Loucy (cell line): ENCODE results near the gene MDM2.

ENCODE experiments used
- H2AFZ ChIP-seq: fragments of 200-600 bp; sonication (generic); 2 replicates; pipeline ENCODE4 v1.6.0; 2016; ENCODE audit warnings: antibody characterized with exemption, mild to moderate bottlenecking, low read length, moderate library complexity
- H3F3A ChIP-seq: fragments of 200-600 bp; 2 replicates; pipeline ENCODE4 v1.6.0; 2016; ENCODE audit warnings: antibody characterized with exemption, low read depth, mild to moderate bottlenecking
- H3K27me3 ChIP-seq: fragments of 200-600 bp; sonication (generic); 2 replicates; pipeline ENCODE4 v1.6.1; 2014; ENCODE audit warnings: low read length, mild to moderate bottlenecking; ENCODE audit not compliant: insufficient read depth, poor library complexity, severe bottlenecking
- H3K36me3 ChIP-seq: fragments of 200-600 bp; sonication (generic); 2 replicates; pipeline ENCODE4 v1.6.1; 2016; ENCODE audit warnings: low read length; ENCODE audit not compliant: insufficient read depth
- H3K4me1 ChIP-seq: fragments of 200-600 bp; sonication (generic); 2 replicates; pipeline ENCODE4 v1.5.1; 2014; ENCODE audit warnings: low read length, mild to moderate bottlenecking; ENCODE audit not compliant: insufficient read depth, poor library complexity, severe bottlenecking
- H3K4me2 ChIP-seq: fragments of 200-600 bp; sonication (generic); 2 replicates; pipeline ENCODE4 v1.6.0; 2014; ENCODE audit warnings: antibody characterized with exemption, low read length, low read depth, mild to moderate bottlenecking; ENCODE audit not compliant: poor library complexity, severe bottlenecking
- H3K4me3 ChIP-seq: fragments of 200-600 bp; sonication (generic); 2 replicates; pipeline ENCODE4 v1.5.1; 2014; ENCODE audit warnings: low read length, mild to moderate bottlenecking, mixed read lengths; ENCODE audit not compliant: poor library complexity, severe bottlenecking
- H3K79me2 ChIP-seq: fragments of 200-600 bp; sonication (generic); 2 replicates; pipeline ENCODE4 v1.6.1; 2014; ENCODE audit warnings: low read length; ENCODE audit not compliant: insufficient read depth
- H3K9ac ChIP-seq: fragments of 200-600 bp; sonication (generic); 2 replicates; pipeline ENCODE4 v1.6.0; 2014; ENCODE audit warnings: mild to moderate bottlenecking, low read depth, low read length, moderate library complexity; ENCODE audit not compliant: poor library complexity, severe bottlenecking
- H3K9me2 ChIP-seq: fragments of 200-600 bp; sonication (generic); replicated peaks from 2 replicates; pipeline ENCODE4 v1.6.1; 2016; ENCODE audit warnings: low read depth, low read length, mixed read lengths
- H3K9me3 ChIP-seq: fragments of 200-600 bp; sonication (generic); 2 replicates; pipeline ENCODE4 v1.6.1; 2014; ENCODE audit warnings: mild to moderate bottlenecking, antibody characterized with exemption, low read length, low read depth; ENCODE audit not compliant: insufficient read depth
- H4K20me1 ChIP-seq: fragments of 200-600 bp; sonication (generic); 2 replicates; pipeline ENCODE4 v1.6.0; 2014; ENCODE audit warnings: antibody characterized with exemption, low read length, mild to moderate bottlenecking; ENCODE audit not compliant: insufficient read depth, poor library complexity, severe bottlenecking
- EZH2phosphoT487 ChIP-seq: fragments of 200-600 bp; IDR thresholded peaks from 2 replicates; pipeline ENCODE4 v1.6.1; 2018; ENCODE audit warnings: antibody characterized with exemption, mild to moderate bottlenecking, moderate library complexity, borderline replicate concordance
- TF ChIP-seq, protein P1 (sequence below): fragments of 200-600 bp; sonication (generic); conservative IDR thresholded peaks from 2 replicates; pipeline ENCODE4 v1.5.1; 2014; ENCODE audit warnings: mild to moderate bottlenecking, antibody characterized with exemption, low read length

The MDM2 gene

DNA sequence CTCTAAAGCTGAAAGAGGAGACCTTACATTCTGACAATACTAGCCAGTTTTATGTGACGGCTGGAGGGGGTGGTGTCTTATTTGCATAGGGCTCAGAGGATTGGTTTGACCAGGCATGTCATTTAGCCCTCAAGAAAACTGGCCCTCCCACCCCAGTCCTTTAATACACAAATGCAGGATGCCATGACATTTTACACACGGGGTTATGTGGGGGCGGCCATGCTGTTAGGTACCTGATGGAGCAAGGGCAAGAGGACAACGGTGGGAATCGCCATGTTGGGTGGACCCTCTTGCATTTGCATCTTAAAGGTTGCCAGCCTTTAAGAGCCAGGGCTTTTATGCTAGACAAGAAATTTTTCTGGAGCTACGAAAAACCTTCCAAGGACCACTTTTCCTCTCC, 23.3 kb downstream of the MDM2 start:
- Histone ChIP-seq H4K20me1 (peaks cover 15% of the 10 kb centered on the region), H3K4me1 (no peaks in the 10 kb centered on the region), H3K27me3 (no peaks in the 10 kb centered on the region), H3K9me3 (no peaks in the 10 kb centered on the region), H3K79me2 (peaks cover 4% of the 10 kb centered on the region; the same call in 1 of the 2 replicates), H3K4me2 (no peak overlapping the region), H3K9ac (no peak overlapping the region), H3K36me3 (peaks cover 87% of the 10 kb centered on the region), H2AFZ (no peak overlapping the region), H3F3A (peaks cover 9% of the 10 kb centered on the region; the same call in 1 of the 2 replicates), H3K4me3 (no peak overlapping the region), H3K9me2 (no peaks in the 10 kb centered on the region)
- TF ChIP-seq EZH2phosphoT487 = no peak

- H3K9ac ChIP-seq = no peak overlapping the region
- no peaks in the 10 kb centered on the region for H3K27me3 ChIP-seq
- H4K20me1 ChIP-seq = peaks cover 15% of the 10 kb centered on the region
- H3K4me1 ChIP-seq = no peaks in the 10 kb centered on the region
- no peak overlapping the region for H2AFZ ChIP-seq
- peaks cover 9% of the 10 kb centered on the region; the same call in 1 of the 2 replicates for H3F3A ChIP-seq
- TF ChIP-seq, protein P1, sequence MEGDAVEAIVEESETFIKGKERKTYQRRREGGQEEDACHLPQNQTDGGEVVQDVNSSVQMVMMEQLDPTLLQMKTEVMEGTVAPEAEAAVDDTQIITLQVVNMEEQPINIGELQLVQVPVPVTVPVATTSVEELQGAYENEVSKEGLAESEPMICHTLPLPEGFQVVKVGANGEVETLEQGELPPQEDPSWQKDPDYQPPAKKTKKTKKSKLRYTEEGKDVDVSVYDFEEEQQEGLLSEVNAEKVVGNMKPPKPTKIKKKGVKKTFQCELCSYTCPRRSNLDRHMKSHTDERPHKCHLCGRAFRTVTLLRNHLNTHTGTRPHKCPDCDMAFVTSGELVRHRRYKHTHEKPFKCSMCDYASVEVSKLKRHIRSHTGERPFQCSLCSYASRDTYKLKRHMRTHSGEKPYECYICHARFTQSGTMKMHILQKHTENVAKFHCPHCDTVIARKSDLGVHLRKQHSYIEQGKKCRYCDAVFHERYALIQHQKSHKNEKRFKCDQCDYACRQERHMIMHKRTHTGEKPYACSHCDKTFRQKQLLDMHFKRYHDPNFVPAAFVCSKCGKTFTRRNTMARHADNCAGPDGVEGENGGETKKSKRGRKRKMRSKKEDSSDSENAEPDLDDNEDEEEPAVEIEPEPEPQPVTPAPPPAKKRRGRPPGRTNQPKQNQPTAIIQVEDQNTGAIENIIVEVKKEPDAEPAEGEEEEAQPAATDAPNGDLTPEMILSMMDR = no peak
- TF ChIP-seq EZH2phosphoT487 = no peak
- H3K9me2 ChIP-seq = no peaks in the 10 kb centered on the region
- no peaks in the 10 kb centered on the region for H3K9me3 ChIP-seq
- H3K4me3 ChIP-seq = no peak overlapping the region
- H3K36me3 ChIP-seq = peaks cover 88% of the 10 kb centered on the region
- no peak overlapping the region for H3K4me2 ChIP-seq
- H3K79me2 ChIP-seq = peaks cover 4% of the 10 kb centered on the region; the same call in 1 of the 2 replicates
Measured at GRCh38 chr12:68831751-68832503, 23.9 kb downstream of the MDM2 start.

GRCh38 chr12:68832504-68832867, 24.5 kb downstream of the MDM2 start:
- H3K9me2 ChIP-seq = no peaks in the 10 kb centered on the region
- no peak overlapping the region for H3K4me2 ChIP-seq
- no peak overlapping the region for H2AFZ ChIP-seq
- H3K79me2 ChIP-seq = peaks cover 4% of the 10 kb centered on the region; the same call in 1 of the 2 replicates
- H3K27me3 ChIP-seq = no peaks in the 10 kb centered on the region
- H3K36me3 ChIP-seq = peaks cover 88% of the 10 kb centered on the region
- peaks cover 15% of the 10 kb centered on the region for H4K20me1 ChIP-seq
- H3F3A ChIP-seq = peaks cover 9% of the 10 kb centered on the region; the same call in 1 of the 2 replicates
- H3K9ac ChIP-seq = no peak overlapping the region
- TF ChIP-seq, protein P1 = no peak
- no peak for TF ChIP-seq EZH2phosphoT487
- no peak overlapping the region for H3K4me3 ChIP-seq
- no peaks in the 10 kb centered on the region for H3K9me3 ChIP-seq
- H3K4me1 ChIP-seq = no peaks in the 10 kb centered on the region

- no peaks in the 10 kb centered on the region for H3K27me3 ChIP-seq
- no peak overlapping the region for H3K4me2 ChIP-seq
- H2AFZ ChIP-seq = no peak overlapping the region
- no peak overlapping the region for H3K9ac ChIP-seq
- H3K36me3 ChIP-seq = peaks cover 86% of the 10 kb centered on the region
- peaks cover 15% of the 10 kb centered on the region for H4K20me1 ChIP-seq
- H3K4me1 ChIP-seq = no peaks in the 10 kb centered on the region
- H3K9me2 ChIP-seq = no peaks in the 10 kb centered on the region
- H3K4me3 ChIP-seq = no peak overlapping the region
- no peaks in the 10 kb centered on the region for H3K9me3 ChIP-seq
- peaks cover 4% of the 10 kb centered on the region; the same call in 1 of the 2 replicates for H3F3A ChIP-seq
- no peak for TF ChIP-seq EZH2phosphoT487
- TF ChIP-seq, protein P1 = no peak
- peaks cover 4% of the 10 kb centered on the region; the same call in 1 of the 2 replicates for H3K79me2 ChIP-seq
Measured at GRCh38 chr12:68833508-68833907, 25.5 kb downstream of the MDM2 start.
